GM10248 (cell line): ENCODE measurements around the gene DMKN.

ENCODE experiments used
- CTCF ChIA-PET: fragments of 300-600 bp; sonication (Branson Sonifier 250); formaldehyde crosslinking; extraction: SDS; loops from one replicate; lab custom pipeline; 2021; ENCODE audit warnings: antibody characterized with exemption; lab: Yijun Ruan, JAX
- POLR2A ChIA-PET: fragments of 350-650 bp; sonication (Branson Sonifier 250); formaldehyde crosslinking; extraction: SDS; loops from one replicate; lab custom pipeline; 2020; ENCODE audit warnings: antibody characterized with exemption; lab: Yijun Ruan, JAX
- DNase-seq: peaks from one replicate; pipeline ENCODE4 v3.0.0; 2012; ENCODE audit errors: extremely low spot score
- TF ChIP-seq, protein P1 (sequence below): IDR thresholded peaks from 2 replicates; pipeline ENCODE4 v1.5.1; 2012; ENCODE audit warnings: mild to moderate bottlenecking, low read depth; ENCODE audit errors: extremely low read depth, missing control alignments, control extremely low read depth

The DMKN gene

DNA sequence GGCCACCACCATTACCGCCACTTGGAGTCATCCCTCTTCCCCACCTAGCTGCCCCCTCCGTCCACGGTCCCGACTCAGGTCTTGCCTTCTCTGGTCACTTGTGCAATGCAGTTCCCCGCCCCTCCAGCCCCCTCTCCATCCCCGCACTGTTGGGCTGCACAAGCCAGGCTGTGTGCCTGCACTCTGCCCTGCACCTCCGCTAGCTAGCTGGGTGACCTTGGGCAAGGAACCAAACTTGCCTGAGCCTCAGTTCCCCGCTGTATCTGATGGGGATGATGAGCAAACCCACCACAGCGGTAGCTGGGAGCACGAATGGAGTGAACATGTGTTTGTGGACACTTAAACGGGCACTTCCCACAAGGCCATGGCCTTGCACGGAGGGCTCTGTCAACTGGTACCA lies 26.4 kb upstream of the DMKN start:
- no peak for DNase-seq
- POLR2A ChIA-PET: no interaction called here
- CTCF ChIA-PET: interaction anchor here (1.0 kb wide), 3 partner anchors 9 to 44 kb away, joined by 3 to 5 read pairs (median 3); no protein-coding TSS in a partner anchor
- TF ChIP-seq, protein P1, sequence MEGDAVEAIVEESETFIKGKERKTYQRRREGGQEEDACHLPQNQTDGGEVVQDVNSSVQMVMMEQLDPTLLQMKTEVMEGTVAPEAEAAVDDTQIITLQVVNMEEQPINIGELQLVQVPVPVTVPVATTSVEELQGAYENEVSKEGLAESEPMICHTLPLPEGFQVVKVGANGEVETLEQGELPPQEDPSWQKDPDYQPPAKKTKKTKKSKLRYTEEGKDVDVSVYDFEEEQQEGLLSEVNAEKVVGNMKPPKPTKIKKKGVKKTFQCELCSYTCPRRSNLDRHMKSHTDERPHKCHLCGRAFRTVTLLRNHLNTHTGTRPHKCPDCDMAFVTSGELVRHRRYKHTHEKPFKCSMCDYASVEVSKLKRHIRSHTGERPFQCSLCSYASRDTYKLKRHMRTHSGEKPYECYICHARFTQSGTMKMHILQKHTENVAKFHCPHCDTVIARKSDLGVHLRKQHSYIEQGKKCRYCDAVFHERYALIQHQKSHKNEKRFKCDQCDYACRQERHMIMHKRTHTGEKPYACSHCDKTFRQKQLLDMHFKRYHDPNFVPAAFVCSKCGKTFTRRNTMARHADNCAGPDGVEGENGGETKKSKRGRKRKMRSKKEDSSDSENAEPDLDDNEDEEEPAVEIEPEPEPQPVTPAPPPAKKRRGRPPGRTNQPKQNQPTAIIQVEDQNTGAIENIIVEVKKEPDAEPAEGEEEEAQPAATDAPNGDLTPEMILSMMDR: no peak

DNA sequence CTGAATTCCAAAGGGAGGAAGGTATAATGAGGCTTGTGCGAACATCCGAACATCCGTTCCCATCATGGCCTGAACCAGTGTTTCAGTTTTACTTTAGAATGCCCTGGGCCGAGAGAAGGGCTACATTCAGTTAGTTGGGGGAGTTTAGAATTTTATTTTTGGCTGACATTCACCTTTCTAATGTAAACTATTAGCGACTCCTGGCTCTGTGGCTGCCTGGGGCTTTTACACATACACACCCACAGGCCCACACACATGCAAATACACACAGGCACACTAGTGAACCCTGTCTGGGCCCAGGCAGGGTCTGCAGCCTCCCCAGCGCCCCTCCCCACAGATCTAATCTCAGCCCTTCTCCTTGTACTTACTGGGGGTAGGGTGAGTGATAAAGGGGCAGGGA lies 25.9 kb upstream of the DMKN start:
- peak; percentile 45 for DNase-seq
- CTCF ChIA-PET: interaction anchor here (1.0 kb wide), 2 partner anchors 9 to 11 kb away, joined by 3 to 5 read pairs; no protein-coding TSS in a partner anchor
- POLR2A ChIA-PET: no interaction called here
- TF ChIP-seq, protein P1: no peak

DNA sequence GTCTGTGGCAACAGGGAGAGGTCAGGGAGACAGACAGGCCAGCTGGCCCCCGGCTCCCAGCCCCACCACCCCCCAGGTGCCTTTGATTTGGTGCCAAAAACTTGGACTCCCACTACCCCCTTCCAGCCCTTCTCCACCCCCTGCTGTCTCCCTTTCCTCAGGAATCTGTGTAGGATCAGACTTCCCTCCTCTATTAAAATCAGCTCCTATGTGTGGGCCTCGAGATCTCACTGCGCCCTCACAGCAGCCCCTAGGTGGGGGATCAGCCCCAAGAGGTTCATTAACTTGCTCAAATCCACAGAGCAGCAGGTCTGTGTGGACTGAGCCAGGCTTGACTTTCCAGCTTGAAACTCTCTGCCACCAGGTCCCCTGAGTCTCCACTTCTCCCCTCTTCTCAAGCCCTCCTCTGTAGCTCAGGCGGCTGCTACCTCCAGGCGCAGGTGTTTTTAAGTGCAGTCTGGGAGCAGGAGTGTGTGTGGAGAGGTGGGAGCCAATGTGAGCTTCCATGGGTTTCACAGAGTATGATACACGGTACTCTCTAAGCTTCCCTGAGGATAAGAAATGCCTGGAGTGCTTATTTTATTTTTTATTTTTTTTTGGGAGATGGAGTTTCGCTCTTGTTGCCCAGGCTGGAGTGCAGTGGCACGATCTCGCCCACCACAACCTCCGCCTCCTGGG lies 21.5 kb upstream of the DMKN start:
- ChIA-PET CTCF (interaction anchor here (1.4 to 3.9 kb wide), 3 partner anchors 24 to 40 kb away, joined by 3 to 14 read pairs (median 10); no protein-coding TSS in a partner anchor), POLR2A (no interaction called here)
- no peak for DNase-seq
- TF ChIP-seq, protein P1: no peak

DNA sequence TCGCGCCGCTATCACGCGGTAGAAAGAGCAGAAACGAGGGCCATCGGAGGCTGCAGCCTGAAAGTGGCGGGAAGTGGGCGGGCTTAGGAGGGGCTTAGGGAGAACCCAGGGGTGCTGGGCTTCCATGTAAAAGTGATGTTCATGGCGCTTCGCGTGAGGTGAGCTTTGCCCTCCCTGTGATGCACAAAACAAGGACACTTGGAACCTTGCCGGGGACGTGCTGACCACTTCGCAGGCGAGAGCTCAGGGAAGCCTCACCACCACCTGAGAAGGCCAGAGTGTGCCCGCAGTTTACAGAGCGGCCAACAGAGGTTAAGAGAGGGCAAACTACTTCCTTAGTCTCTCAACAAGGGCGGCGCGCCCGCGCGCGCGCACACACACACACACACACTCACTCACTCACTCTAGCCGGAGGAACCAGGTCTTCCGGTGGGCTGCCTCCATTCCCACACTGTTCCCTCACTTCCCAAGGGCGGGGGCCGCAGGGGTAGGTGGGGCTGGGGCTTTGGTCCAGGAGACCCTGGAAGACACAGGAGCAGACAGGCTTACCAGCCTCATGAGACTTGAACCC lies 20.5 kb upstream of the DMKN start:
- DNase-seq: peak; percentile 48
- ChIA-PET CTCF (interaction anchor here (0.6 to 3.9 kb wide), 5 partner anchors 10 to 39 kb away, joined by 3 to 14 read pairs (median 3); no protein-coding TSS in a partner anchor), POLR2A (no interaction called here)
- TF ChIP-seq, protein P1: no peak

DNA sequence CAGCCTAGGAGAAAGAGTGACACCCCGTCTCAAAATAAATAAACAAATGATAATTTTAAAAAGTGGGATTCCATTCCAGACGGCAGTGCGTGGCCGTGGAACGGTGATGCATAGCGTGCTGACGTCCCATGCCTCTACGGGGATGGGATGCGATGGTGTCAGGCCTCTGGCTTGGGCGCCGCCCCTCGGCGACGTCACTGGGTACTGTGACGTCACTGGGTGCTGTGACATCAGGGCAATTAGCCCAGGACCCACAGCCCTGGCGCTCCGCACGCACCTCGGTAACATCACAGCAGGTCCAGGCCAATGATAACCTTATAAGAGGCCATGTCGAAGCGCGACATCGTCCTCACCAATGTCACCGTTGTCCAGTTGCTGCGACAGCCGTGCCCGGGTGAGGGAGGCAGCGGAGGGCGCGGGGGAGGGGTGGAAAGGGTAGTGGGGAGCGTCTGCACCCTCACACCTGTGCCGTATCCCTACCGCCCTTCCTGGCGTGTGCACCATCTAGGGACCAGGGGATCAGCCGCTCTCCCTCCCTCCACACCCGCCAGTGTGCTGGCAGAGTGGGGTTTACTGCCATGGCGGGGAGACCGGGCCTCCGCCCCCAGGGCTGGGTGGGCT lies 19.9 kb upstream of the DMKN start, which contains the start of gene GAPDHS:
Gene GAPDHS (plus strand): TSS at position 256 of the 621 bp plus-strand sequence. CDS start 72 bp downstream, at position 328.
- no peak for DNase-seq
- ChIA-PET POLR2A (no interaction called here), CTCF (interaction anchor here (1.0 to 2.9 kb wide), 2 partner anchors 11 to 23 kb away, joined by 3 to 14 read pairs; no protein-coding TSS in a partner anchor)
- TF ChIP-seq, protein P1: no peak

DNA sequence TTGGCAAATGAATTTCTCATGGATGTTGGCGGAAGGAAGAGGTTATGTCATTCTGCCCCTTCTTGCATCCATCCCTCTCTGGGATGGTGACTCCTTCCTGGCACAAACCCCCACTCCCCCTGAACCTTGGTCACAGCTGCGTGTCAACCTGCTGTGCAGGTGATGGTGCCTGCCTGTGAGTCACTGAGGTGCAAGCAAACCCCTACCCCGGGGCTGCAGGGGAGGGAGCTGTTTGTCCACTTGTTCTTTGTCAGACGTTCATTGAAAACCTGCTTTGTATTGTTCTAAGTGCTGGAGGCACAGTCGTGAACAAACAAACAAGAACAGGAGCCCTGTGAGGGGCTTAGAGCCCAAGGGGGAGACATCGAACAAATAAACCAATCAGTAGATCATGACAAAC lies 17.8 kb upstream of the DMKN start:
- TF ChIP-seq, protein P1: no peak
- ChIA-PET POLR2A (no interaction called here), CTCF (interaction anchor here (0.7 to 2.5 kb wide), 5 partner anchors 12 to 179 kb away, joined by 3 to 13 read pairs (median 4); no protein-coding TSS in a partner anchor)
- no peak for DNase-seq
